ENCODE data around the gene STOML3. TPM values are rescaled to one million over a fixed set of nuclear protein-coding genes. Genes with fewer than 3 reads are reported as not detected.

STOML3 gene
- polyA plus RNA-seq, 1 of the 3 experiments (the other 2 are of a cell fraction), result not detected

GRCh38 chr13:39016787-39017186, 26.2 kb upstream of the STOML3 start:
- H3K27ac ChIP-seq (ENCODE audit: low read depth in 2 of 2, low read length in 1 of 2), result no peak overlapping the region
- no peaks in the 10 kb centered on the region for H3K9me2 ChIP-seq
- no peaks in the 10 kb centered on the region for H3K4me1 ChIP-seq (ENCODE audit: control insufficient read depth in 1 of 2, insufficient read depth in 2 of 2, low read depth in 1 of 2, low read length in 1 of 2)
- peak; percentile 51 for DNase-seq
- TF ChIP-seq SMC3 (IDR thresholded peaks at IDR 0.05; ENCODE audit: low read depth, low read length) (peak; percentile 41; the same call in 1 of the 2 replicates), RAD21 (IDR thresholded peaks at IDR 0.05; ENCODE audit: low read length) (peak; percentile 75), USF1 (IDR thresholded peaks at IDR 0.05; ENCODE audit: borderline replicate concordance, low read depth) (no peak), CTCF (IDR thresholded peaks at IDR 0.05) (peak; percentile 61)
- WGBS (ENCODE audit: low lambda C conversion rate), result 15% methylated on average over 2 of the region's 2 CpGs
- no peak overlapping the region for H3K9ac ChIP-seq
- peaks cover 48 to 86% of the 10 kb centered on the region in 2 experiments for H3K36me3 ChIP-seq (replicated peaks in 1 of 2; ENCODE audit: control insufficient read depth in 1 of 2, insufficient read depth in 2 of 2, low read length in 1 of 2)
- no peaks in the 10 kb centered on the region for H3K9me3 ChIP-seq
- no peak overlapping the region for H2AFZ ChIP-seq (ENCODE audit: low read depth)
- CTCF ChIA-PET, result interaction anchor here (0.7 to 4.9 kb wide), 23 partner anchors 8 to 244 kb away, joined by 3 to 29 read pairs (median 4); partner anchors contain the start of genes NHLRC3 and PROSER1
- no peak overlapping the region for H3K4me2 ChIP-seq
- POLR2A ChIA-PET, result no interaction called here
- H3F3A ChIP-seq (replicated peaks; ENCODE audit: insufficient read depth), result peaks cover 5% of the 10 kb centered on the region
- H3K27me3 ChIP-seq (ENCODE audit: insufficient read depth), result no peaks in the 10 kb centered on the region
- no peaks in the 10 kb centered on the region for H3K79me2 ChIP-seq (ENCODE audit: insufficient read depth)
- H4K20me1 ChIP-seq (ENCODE audit: insufficient read depth), result no peaks in the 10 kb centered on the region
- H3K4me3 ChIP-seq (ENCODE audit: low read depth in 2 of 2, low read length in 1 of 2), result no peak overlapping the region

GRCh38 chr13:39016087-39016486, 25.5 kb upstream of the STOML3 start:
- Histone ChIP-seq H3K79me2 (ENCODE audit: insufficient read depth) (no peaks in the 10 kb centered on the region), H3K4me1 (ENCODE audit: control insufficient read depth in 1 of 2, insufficient read depth in 2 of 2, low read depth in 1 of 2, low read length in 1 of 2) (no peaks in the 10 kb centered on the region), H3K4me3 (ENCODE audit: low read depth in 2 of 2, low read length in 1 of 2) (no peak overlapping the region), H3K36me3 (replicated peaks in 1 of 2; ENCODE audit: control insufficient read depth in 1 of 2, insufficient read depth in 2 of 2, low read length in 1 of 2) (peaks cover 51 to 86% of the 10 kb centered on the region in 2 experiments), H3K9ac (no peak overlapping the region), H3K4me2 (no peak overlapping the region), H3K9me3 (no peaks in the 10 kb centered on the region), H3F3A (replicated peaks; ENCODE audit: insufficient read depth) (peaks cover 5% of the 10 kb centered on the region), H4K20me1 (ENCODE audit: insufficient read depth) (no peaks in the 10 kb centered on the region), H3K27me3 (ENCODE audit: insufficient read depth) (no peaks in the 10 kb centered on the region), H3K27ac (ENCODE audit: low read depth in 2 of 2, low read length in 1 of 2) (no peak overlapping the region), H3K9me2 (no peaks in the 10 kb centered on the region), H2AFZ (ENCODE audit: low read depth) (no peak overlapping the region)
- POLR2A ChIA-PET, result no interaction called here
- TF ChIP-seq CTCF (IDR thresholded peaks at IDR 0.05), result no peak
- TF ChIP-seq CHD2 (IDR thresholded peaks at IDR 0.05; ENCODE audit: low read length, partially characterized antibody), result no peak
- TF ChIP-seq MEF2A (IDR thresholded peaks at IDR 0.05; ENCODE audit: borderline replicate concordance, low read depth), result no peak
- no peak for DNase-seq
- 97% methylated on average over 1 of the region's 1 CpG for WGBS (ENCODE audit: low lambda C conversion rate)
- CTCF ChIA-PET, result interaction anchor here (0.6 to 4.9 kb wide), 19 partner anchors 7 to 242 kb away, joined by 3 to 29 read pairs (median 4); partner anchors contain the start of genes NHLRC3 and PROSER1

All from SK-N-SH (cell line).